Heart right ventricle (tissue), 16 donors: ENCODE data around the gene TTC7B. TPM values are rescaled to one million over a fixed set of nuclear protein-coding genes. Genes with fewer than 3 reads are reported as not detected.

Experiments
- ATAC-seq, 8 donors: fragments of 200-7000 bp; cut with Tn5 transposase; one replicate each; pipeline ENCODE4 v1.9.1; 2020; ENCODE audit warnings: mild to moderate bottlenecking in 8 of 8, moderate library complexity in 8 of 8, moderate number of reproducible peaks in 1 of 8
- DNase-seq, 2 donors: peaks; one replicate each; pipeline ENCODE4 v3.0.0-alpha.2; 2020
- H3K27ac ChIP-seq, 10 donors: fragments of 200-600 bp; sonication (generic) in 2 of 10; one replicate each; pipeline versions ENCODE4 v1.5.0 to v1.8.0; 2020 to 2022; ENCODE audit warnings: mild to moderate bottlenecking in 3 of 10
- H3K27me3 ChIP-seq, 7 donors: fragments of 200-600 bp; one replicate each; pipeline ENCODE4 v1.8.0; 2021 to 2022; ENCODE audit warnings: mild to moderate bottlenecking in 2 of 7
- H3K36me3 ChIP-seq, 9 donors: fragments of 200-600 bp; sonication (generic) in 1 of 9; one replicate each; pipeline versions ENCODE4 v1.5.0 to v1.8.0; 2020 to 2022; ENCODE audit warnings: mild to moderate bottlenecking in 2 of 9
- H3K4me1 ChIP-seq, 9 donors: fragments of 200-600 bp; sonication (generic) in 1 of 9; one replicate each; pipeline versions ENCODE4 v1.5.0 to v1.8.0; 2020 to 2022; ENCODE audit warnings: mild to moderate bottlenecking in 4 of 9
- H3K4me3 ChIP-seq, 10 donors: fragments of 200-600 bp; sonication (generic) in 2 of 10; one replicate each; pipeline versions ENCODE4 v1.5.0 to v1.8.0; 2020 to 2022; ENCODE audit warnings: mild to moderate bottlenecking in 7 of 10, moderate library complexity in 2 of 10
- H3K9me3 ChIP-seq, 11 donors: fragments of 200-600 bp in 10 of 11; sonication (generic) in 2 of 11; one replicate each; pipeline versions ENCODE4 v1.5.0 to v1.8.0; 2013 to 2022; ENCODE audit warnings: mild to moderate bottlenecking in 2 of 11, control low read depth in 1 of 11, moderate library complexity in 1 of 11
- WGBS, 2 donors: extraction: QIAGEN DNeasy Blood & Tissue Kit; methylation state at CpG; one replicate each; pipeline ENCODE4 v1.1.7; 2013; ENCODE audit warnings: inconsistent platforms in 1 of 2; 5-methylcytosine and 5-hydroxymethylcytosine counted together
- intact Hi-C, 10 donors: fragments of 100-400 bp; cut with DNase I; formaldehyde crosslinking; loops; one replicate each; pipeline versions ENCODE4 v1.11.1 to v1.14.2; 2022
- polyA plus RNA-seq, 2 donors: library from polyadenylated mRNA; stranded (reverse); fragments of 200-250 nt; gene quantifications; one replicate each; pipeline ENCODE4 v1.2.3, GENCODE V29; 2013
- total RNA-seq, 10 donors: library from RNA; stranded (reverse); fragmentation: NEBNext Ultra II Directional in 3 of 10; extraction: Animal tissue kit (Norgen Biotek cat#: 25700) in 3 of 10; gene quantifications; one replicate each; pipeline versions ENCODE4 v1.2.1 to v1.2.4, GENCODE V29; 2021 to 2023
- TF ChIP-seq, protein P1 (sequence below), 9 donors: fragments of 200-600 bp; sonication (generic) in 2 of 9; IDR thresholded peaks; one replicate each; pipeline versions ENCODE4 v1.5.0 to v1.8.0; 2021 to 2022; ENCODE audit warnings: antibody characterized with exemption in 9 of 9, mild to moderate bottlenecking in 5 of 9, moderate library complexity in 1 of 9
- donor health status: Arrhythmogenic right ventricular cardiomyopathy.
- donor health status: ischemic (EF 13 %, LVEDD 7.1; RV severe dilation, severe dysfunction).
- donor health status: healthy with polysubstance abuse.
- donor health status: DM: no; HTN: yes; CAD: no.
- donor health status: DM: no; HTN: no; CAD: no.
- donor health status: ischemic (EF 25% LVEDD 6.9; RV normal size, moderate dysfunction).
- donor health status: ischemic (EF 25% LVEDD 5.7; RV mildly dilated, moderate dysfunction).
- donor health status: healthy.
- donor health status: DM: yes; HTN: yes; CAD: no.
- donor health status: Ischemic cardiomyopathy.
- donor health status: ischemic (EF 35%, LVEDD 5.7; RV mildly dilated, moderate dysfunction).
- donor health status: nonischemic (EF 11% LVEDD 7.7; RV severe dilation, severe dysfunction).
- donor health status: DM: yes; HTN: yes; CAD: no.
- donor health status: PGD.
- donor health status: ischemic (EF 29% LVEDD 5.4; RV normal size, mild dysfunction).
- donor health status: nonischemic (EF 23%, LVEDD 6.1; RV moderate dilation, normal function).

Gene TTC7B
- total and polyA plus RNA-seq, 12 donors = 23.0 to 79.4 (median 65.5) TPM

DNA sequence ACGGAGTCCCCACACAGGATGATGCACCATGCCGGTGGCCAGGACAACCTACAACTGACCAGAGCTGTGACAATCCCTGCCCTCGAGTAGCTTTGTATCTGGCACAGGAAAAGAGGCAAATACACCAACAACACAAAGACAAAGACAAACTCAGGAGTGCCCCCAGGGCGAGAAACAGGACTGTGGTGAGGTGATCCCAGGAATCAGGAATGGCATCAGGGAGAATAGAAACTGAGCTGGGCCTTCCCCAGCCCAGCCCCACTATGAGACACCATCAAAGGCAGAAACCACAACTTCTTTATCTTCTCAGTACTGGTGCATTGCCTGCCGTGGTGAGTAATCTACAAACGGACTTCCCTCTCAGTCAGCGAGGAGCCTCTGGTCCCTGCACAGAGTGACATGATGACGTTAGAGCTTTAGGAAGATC lies 157.7 kb downstream of the TTC7B start:
- TF ChIP-seq, protein P1, sequence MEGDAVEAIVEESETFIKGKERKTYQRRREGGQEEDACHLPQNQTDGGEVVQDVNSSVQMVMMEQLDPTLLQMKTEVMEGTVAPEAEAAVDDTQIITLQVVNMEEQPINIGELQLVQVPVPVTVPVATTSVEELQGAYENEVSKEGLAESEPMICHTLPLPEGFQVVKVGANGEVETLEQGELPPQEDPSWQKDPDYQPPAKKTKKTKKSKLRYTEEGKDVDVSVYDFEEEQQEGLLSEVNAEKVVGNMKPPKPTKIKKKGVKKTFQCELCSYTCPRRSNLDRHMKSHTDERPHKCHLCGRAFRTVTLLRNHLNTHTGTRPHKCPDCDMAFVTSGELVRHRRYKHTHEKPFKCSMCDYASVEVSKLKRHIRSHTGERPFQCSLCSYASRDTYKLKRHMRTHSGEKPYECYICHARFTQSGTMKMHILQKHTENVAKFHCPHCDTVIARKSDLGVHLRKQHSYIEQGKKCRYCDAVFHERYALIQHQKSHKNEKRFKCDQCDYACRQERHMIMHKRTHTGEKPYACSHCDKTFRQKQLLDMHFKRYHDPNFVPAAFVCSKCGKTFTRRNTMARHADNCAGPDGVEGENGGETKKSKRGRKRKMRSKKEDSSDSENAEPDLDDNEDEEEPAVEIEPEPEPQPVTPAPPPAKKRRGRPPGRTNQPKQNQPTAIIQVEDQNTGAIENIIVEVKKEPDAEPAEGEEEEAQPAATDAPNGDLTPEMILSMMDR (IDR thresholded peaks at IDR 0.05) = no peak
- intact Hi-C loops = no loop called here
- Histone ChIP-seq H3K4me3 (no peak overlapping the region), H3K27ac (no peak overlapping the region), H3K4me1 (peaks cover 0 to 43% (median 24%) of the 10 kb centered on the region in 9 donors), H3K27me3 (no peaks in the 10 kb centered on the region), H3K9me3 (no peaks in the 10 kb centered on the region), H3K36me3 (peaks cover 0 to 69% (median 5%) of the 10 kb centered on the region in 9 donors)
- WGBS, 2 donors = 77 to 81% methylated on average over 8 of the region's 8 CpGs
- ATAC-seq (peak in 4 of 8 donors; percentile 9 to 53 (median 18)), DNase-seq (no peak)

DNA sequence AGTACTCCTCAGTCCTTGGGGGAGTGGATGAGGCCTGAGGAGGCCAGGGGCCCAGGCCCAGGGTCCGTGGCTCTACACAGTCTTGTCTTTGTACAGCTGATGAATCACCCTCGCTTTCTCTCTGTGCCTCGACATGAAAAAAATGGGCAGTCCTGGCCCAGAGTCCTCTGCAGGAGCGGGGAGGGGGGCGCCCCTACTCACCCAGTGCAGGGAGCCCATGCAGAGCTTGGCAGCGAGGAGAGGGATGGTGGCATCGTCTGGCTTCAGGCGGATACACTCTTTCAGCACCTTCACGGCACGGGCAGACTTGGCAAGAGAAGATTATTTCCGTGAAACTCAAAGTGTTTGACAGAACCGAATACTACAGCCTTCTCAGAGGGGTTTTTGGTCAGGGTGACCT lies 159.3 kb downstream of the TTC7B start:
- no peaks in the 10 kb centered on the region for H3K9me3 ChIP-seq
- peaks cover 0 to 38% (median 23%) of the 10 kb centered on the region in 9 donors for H3K4me1 ChIP-seq
- H3K4me3 ChIP-seq = no peak overlapping the region
- TF ChIP-seq, protein P1 (IDR thresholded peaks at IDR 0.05) = no peak
- intact Hi-C loops = no loop called here
- DNase-seq (no peak), ATAC-seq (peak in 7 of 8 donors; percentile 35 to 79 (median 59))
- H3K27me3 ChIP-seq = no peaks in the 10 kb centered on the region
- WGBS, 2 donors = 55 to 69% methylated on average over 12 of the region's 12 CpGs
- H3K27ac ChIP-seq = peak overlapping the region in 3 of 10 donors; percentile 18 to 58 (median 24)
- H3K36me3 ChIP-seq = peaks cover 0 to 78% (median 5%) of the 10 kb centered on the region in 9 donors

- DNase-seq (no peak), ATAC-seq (no peak)
- TF ChIP-seq, protein P1 (IDR thresholded peaks at IDR 0.05) = no peak
- 96 to 97% methylated on average over 4 of the region's 4 CpGs for WGBS, 2 donors
- no peak overlapping the region for H3K27ac ChIP-seq
- peaks cover 0 to 80% (median 5%) of the 10 kb centered on the region in 9 donors for H3K36me3 ChIP-seq
- no peaks in the 10 kb centered on the region for H3K27me3 ChIP-seq
- intact Hi-C loops = no loop called here
- H3K9me3 ChIP-seq = no peaks in the 10 kb centered on the region
- no peak overlapping the region for H3K4me3 ChIP-seq
- peaks cover 0 to 26% (median 12%) of the 10 kb centered on the region in 9 donors for H3K4me1 ChIP-seq
Measured at GRCh38 chr14:90655829-90656228, 160.4 kb downstream of the TTC7B start.

GRCh38 chr14:90654831-90655276 lies 161.4 kb downstream of the TTC7B start:
- H3K4me1 ChIP-seq = peaks cover 0 to 25% (median 6%) of the 10 kb centered on the region in 9 donors
- H3K4me3 ChIP-seq = no peak overlapping the region
- TF ChIP-seq, protein P1 (IDR thresholded peaks at IDR 0.05) = no peak
- H3K27ac ChIP-seq = peak overlapping the region in 1 of 10 donors; percentile 16
- DNase-seq (no peak), ATAC-seq (peak in 1 of 8 donors; percentile 20)
- no peaks in the 10 kb centered on the region for H3K9me3 ChIP-seq
- peaks cover 0 to 83% (median 5%) of the 10 kb centered on the region in 9 donors for H3K36me3 ChIP-seq
- intact Hi-C loops = no loop called here
- no peaks in the 10 kb centered on the region for H3K27me3 ChIP-seq
- 72 to 80% methylated on average over 8 of the region's 8 CpGs for WGBS, 2 donors
